Stimulated activated CD4-positive, alpha-beta T cell treated with anti-CD3 and anti-CD28 coated beads, Interleukin-15, amount 100 ng/mL, for 1 hour (primary cell): Measurements from ENCODE around the gene SLC9A9.
"Not testable (repeated sequence)": the region's sequence is repeated elsewhere in the genome, so short reads cannot be mapped to it uniquely, and the experiment has no call there.

Source experiments
- DNase-seq, 2 donors: peaks; one replicate each; pipeline ENCODE4 v3.0.0-alpha.2; 2020; ENCODE audit warnings: low read depth in 1 of 2, low spot score in 1 of 2

Gene SLC9A9

GRCh38 chr3:143698682-143699303 lies 149.5 kb downstream of the SLC9A9 start:
- no peak for DNase-seq

GRCh38 chr3:143697975-143698374 lies 150.3 kb downstream of the SLC9A9 start:
- DNase-seq: no peak

- not testable (repeated sequence) for DNase-seq
Observed at GRCh38 chr3:143695333-143695732, 152.9 kb downstream of the SLC9A9 start.

GRCh38 chr3:143693506-143693905 lies 154.8 kb downstream of the SLC9A9 start:
- no peak for DNase-seq

GRCh38 chr3:143686638-143687197 lies 161.6 kb downstream of the SLC9A9 start:
- DNase-seq: no peak

- no peak for DNase-seq
Observed at GRCh38 chr3:143685491-143685890, 162.8 kb downstream of the SLC9A9 start.

- no peak for DNase-seq
Observed at GRCh38 chr3:143677430-143677829, 170.8 kb downstream of the SLC9A9 start.

- DNase-seq: no peak
Observed at GRCh38 chr3:143676747-143677146, 171.5 kb downstream of the SLC9A9 start.

- DNase-seq: no peak
Observed at GRCh38 chr3:143676021-143676420, 172.2 kb downstream of the SLC9A9 start.

- peak; percentile 38 to 41 for DNase-seq
Observed at GRCh38 chr3:143674100-143674968, 173.9 kb downstream of the SLC9A9 start.

- DNase-seq: no peak
Observed at GRCh38 chr3:143672396-143673165, 175.7 kb downstream of the SLC9A9 start.

- no peak for DNase-seq
Observed at GRCh38 chr3:143671626-143672025, 176.6 kb downstream of the SLC9A9 start.

- DNase-seq: no peak
Observed at GRCh38 chr3:143668924-143669790, 179.1 kb downstream of the SLC9A9 start.

GRCh38 chr3:143668385-143668784 lies 179.9 kb downstream of the SLC9A9 start:
- DNase-seq: no peak

GRCh38 chr3:143661677-143662076 lies 186.6 kb downstream of the SLC9A9 start:
- DNase-seq: no peak

GRCh38 chr3:143658861-143659260 lies 189.4 kb downstream of the SLC9A9 start:
- DNase-seq: no peak

- no peak for DNase-seq
Observed at GRCh38 chr3:143658116-143658515, 190.2 kb downstream of the SLC9A9 start.

GRCh38 chr3:143657391-143657790 lies 190.9 kb downstream of the SLC9A9 start:
- no peak for DNase-seq

- DNase-seq: no peak
Observed at GRCh38 chr3:143654906-143655305, 193.4 kb downstream of the SLC9A9 start.

- no peak for DNase-seq
Observed at GRCh38 chr3:143653935-143654334, 194.3 kb downstream of the SLC9A9 start.
